A204.1 (cell line): Measurements from ENCODE around the gene TMEM18.

Experiments
- FAIRE-seq: peaks from 2 replicates; lab custom pipeline; 2012; peaks lifted over from hg19 to GRCh38; lab: Jason Lieb, UNC

Gene TMEM18

DNA sequence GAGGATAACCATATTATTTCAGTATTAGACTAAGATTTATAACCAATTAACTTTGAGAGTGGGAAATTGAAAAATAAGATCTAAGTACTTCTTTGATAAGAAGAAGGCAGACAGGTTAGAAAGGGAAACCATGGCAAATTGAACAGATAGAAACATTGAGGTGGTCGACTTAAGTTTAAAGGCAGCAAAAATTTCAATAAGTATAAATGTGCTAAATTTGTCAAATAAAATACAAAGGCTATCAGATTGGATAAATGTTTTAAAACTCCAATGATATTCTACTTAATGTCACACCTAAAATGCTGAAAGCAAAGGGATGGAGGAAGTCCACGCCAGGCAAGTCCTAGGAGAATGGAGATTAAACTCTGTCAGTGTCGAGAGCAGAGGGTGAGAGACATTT, 59.2 kb downstream of the TMEM18 start:
- FAIRE-seq: no peak
